H9 (cell line): ENCODE measurements around the gene MRPL46. TPM values are rescaled to one million over a fixed set of nuclear protein-coding genes. Genes with fewer than 3 reads are reported as not detected.

ENCODE experiments used
- DNase-seq: peaks from one replicate; pipeline ENCODE4 v3.0.0-alpha.2; 2017
- H2AFZ ChIP-seq: one replicate; pipeline ENCODE4 v1.6.1; 2013; ENCODE audit warnings: mild to moderate bottlenecking, low read length, control low read depth, moderate library complexity
- H2AK5ac ChIP-seq: 2 replicates; pipeline ENCODE4 v1.6.1; 2013; ENCODE audit warnings: low read length, control low read depth, mixed read lengths; ENCODE audit not compliant: insufficient read length
- H2BK120ac ChIP-seq: one replicate; pipeline ENCODE4 v1.6.1; 2013; ENCODE audit warnings: low read depth, mild to moderate bottlenecking, low read length, control low read depth, inconsistent platforms; ENCODE audit not compliant: poor library complexity, severe bottlenecking
- H2BK12ac ChIP-seq: 2 replicates; pipeline ENCODE4 v1.6.1; 2013; ENCODE audit warnings: low read length, control low read depth, mixed read lengths, low read depth; ENCODE audit not compliant: insufficient read length
- H2BK15ac ChIP-seq: 2 replicates; pipeline ENCODE4 v1.6.1; 2013; ENCODE audit warnings: low read depth, low read length, control low read depth
- H2BK20ac ChIP-seq: one replicate; pipeline ENCODE4 v1.6.1; 2013; ENCODE audit warnings: low read depth, mild to moderate bottlenecking, low read length, control low read depth, inconsistent platforms; ENCODE audit not compliant: poor library complexity, severe bottlenecking
- H2BK5ac ChIP-seq: 2 replicates; pipeline ENCODE4 v1.6.1; 2013; ENCODE audit warnings: low read length, control low read depth, mixed read lengths; ENCODE audit not compliant: insufficient read length
- H3K14ac ChIP-seq: 2 replicates; pipeline ENCODE4 v1.6.1; 2013; ENCODE audit warnings: low read length, control low read depth; ENCODE audit not compliant: insufficient read depth
- H3K18ac ChIP-seq: 2 replicates; pipeline ENCODE4 v1.6.1; 2013; ENCODE audit warnings: low read depth, mild to moderate bottlenecking, mixed read lengths, low read length, control low read depth; ENCODE audit not compliant: insufficient read length
- H3K23ac ChIP-seq: 2 replicates; pipeline ENCODE4 v1.6.1; 2013; ENCODE audit warnings: low read length, control low read depth, mixed read lengths, low read depth; ENCODE audit not compliant: insufficient read length
- H3K23me2 ChIP-seq: 2 replicates; pipeline ENCODE4 v1.6.1; 2013; ENCODE audit warnings: low read depth, mild to moderate bottlenecking, mixed read lengths, low read length, control low read depth; ENCODE audit not compliant: insufficient read length, poor library complexity, severe bottlenecking
- H3K27ac ChIP-seq: 2 replicates; pipeline ENCODE4 v1.5.1; 2013; ENCODE audit warnings: low read length, control low read depth, mixed read lengths, low read depth; ENCODE audit not compliant: insufficient read length
- H3K27me3 ChIP-seq: 2 replicates; pipeline ENCODE4 v1.6.1; 2013; ENCODE audit warnings: low read length, control low read depth, inconsistent platforms; ENCODE audit not compliant: insufficient read depth
- H3K4ac ChIP-seq: 2 replicates; pipeline ENCODE4 v1.6.1; 2013; ENCODE audit warnings: low read depth, mild to moderate bottlenecking, control low read depth, inconsistent platforms, low read length, moderate library complexity
- H3K4me1 ChIP-seq: 2 replicates; pipeline ENCODE4 v1.6.1; 2013; ENCODE audit warnings: low read length, control low read depth, inconsistent platforms; ENCODE audit not compliant: insufficient read depth
- H3K4me2 ChIP-seq: 2 replicates; pipeline ENCODE4 v1.6.1; 2013; ENCODE audit warnings: low read length, control low read depth, mixed read lengths; ENCODE audit not compliant: insufficient read length, insufficient read depth
- H3K56ac ChIP-seq: 2 replicates; pipeline ENCODE4 v1.6.1; 2013; ENCODE audit warnings: low read depth, mild to moderate bottlenecking, mixed read lengths, low read length, control low read depth; ENCODE audit not compliant: insufficient read length
- H3K79me1 ChIP-seq: 2 replicates; pipeline ENCODE4 v1.6.1; 2013; ENCODE audit warnings: low read depth, mild to moderate bottlenecking, moderate library complexity, low read length, control low read depth, inconsistent platforms; ENCODE audit not compliant: insufficient read depth, poor library complexity, severe bottlenecking
- H3K79me2 ChIP-seq: 2 replicates; pipeline ENCODE4 v1.6.1; 2013; ENCODE audit warnings: low read length, control low read depth, inconsistent platforms; ENCODE audit not compliant: insufficient read depth
- H3K9ac ChIP-seq: 2 replicates; pipeline ENCODE4 v1.6.1; 2013; ENCODE audit warnings: low read length, control low read depth, mixed read lengths; ENCODE audit not compliant: insufficient read length; ENCODE audit errors: extremely low read depth
- H3K9me3 ChIP-seq: one replicate; pipeline ENCODE4 v1.6.1; 2013; ENCODE audit warnings: low read depth, low read length, inconsistent platforms; ENCODE audit not compliant: control insufficient read depth
- H3T11ph ChIP-seq: one replicate; pipeline ENCODE4 v1.6.1; 2013; ENCODE audit warnings: mild to moderate bottlenecking, low read length, control low read depth, inconsistent platforms
- H4K20me1 ChIP-seq: one replicate; pipeline ENCODE4 v1.6.1; 2013; ENCODE audit not compliant: control insufficient read depth, insufficient read length, insufficient read depth
- H4K5ac ChIP-seq: 2 replicates; pipeline ENCODE4 v1.6.1; 2013; ENCODE audit warnings: low read depth, mild to moderate bottlenecking, mixed read lengths, low read length, control low read depth; ENCODE audit not compliant: insufficient read length
- H4K8ac ChIP-seq: replicated peaks from 2 replicates; pipeline ENCODE4 v1.6.1; 2013; ENCODE audit warnings: low read length, control low read depth, mixed read lengths, low read depth; ENCODE audit not compliant: insufficient read length
- H4K91ac ChIP-seq: 2 replicates; pipeline ENCODE4 v1.6.1; 2013; ENCODE audit warnings: low read depth, mild to moderate bottlenecking, moderate library complexity, mixed read lengths, low read length, control low read depth; ENCODE audit not compliant: insufficient read length
- H3K27ac Mint-ChIP-seq, 3 experiments: 2 replicates in 2 of 3; 3 replicates in 1 of 3; pipeline ENCODE4 v1.8.0; 2020 to 2021; ENCODE audit warnings: mixed read lengths in 3 of 3, mild to moderate bottlenecking in 1 of 3, moderate library complexity in 1 of 3
- H3K27me3 Mint-ChIP-seq: 2 replicates; pipeline ENCODE4 v1.8.0; 2021; ENCODE audit warnings: low read depth, mild to moderate bottlenecking, moderate library complexity, mixed read lengths
- H3K36me3 Mint-ChIP-seq, 3 experiments: 2 replicates in 2 of 3; 3 replicates in 1 of 3; pipeline ENCODE4 v1.8.0; 2020 to 2021; ENCODE audit warnings: low read depth in 3 of 3, mixed read lengths in 3 of 3; ENCODE audit not compliant: insufficient read depth in 1 of 3
- H3K4me1 Mint-ChIP-seq, 2 experiments: 2 replicates each; pipeline ENCODE4 v1.8.0; 2020; ENCODE audit warnings: mixed read lengths in 2 of 2
- H3K4me3 Mint-ChIP-seq, 2 experiments: 2 replicates in 1 of 2; 3 replicates in 1 of 2; pipeline ENCODE4 v1.8.0; 2020 to 2021; ENCODE audit warnings: mild to moderate bottlenecking in 2 of 2, mixed read lengths in 2 of 2, moderate library complexity in 1 of 2
- H3K9me3 Mint-ChIP-seq, 2 experiments: 2 replicates in 1 of 2; 3 replicates in 1 of 2; pipeline ENCODE4 v1.8.0; 2020; ENCODE audit warnings: mild to moderate bottlenecking in 2 of 2, mixed read lengths in 2 of 2, moderate library complexity in 1 of 2
- CTCF ChIP-seq: fragments of 200-600 bp; sonication (generic); conservative IDR thresholded peaks from 3 replicates; pipeline ENCODE4 v1.8.0; 2021; ENCODE audit warnings: antibody characterized with exemption, mild to moderate bottlenecking
- WGBS: extraction: QIAGEN DNeasy Blood & Tissue Kit; methylation state at CpG from one replicate; pipeline ENCODE4 v1.1.7; 2013; ENCODE audit warnings: missing lambda C conversion rate, low lambda C conversion rate, mixed read lengths; ENCODE audit not compliant: insufficient read length; ENCODE audit errors: extremely low coverage; 5-methylcytosine and 5-hydroxymethylcytosine counted together
- total RNA-seq: library from RNA; stranded (reverse); gene quantifications from 2 replicates; pipeline ENCODE4 v1.2.1, GENCODE V29; 2021

Gene MRPL46
- total RNA-seq, 1 experiment from 2014 or later, result 29.3 TPM

GRCh38 chr15:88426304-88426703 is 40.9 kb downstream of the MRPL46 start:
- no peak overlapping the region for H2BK120ac ChIP-seq
- no peaks in the 10 kb centered on the region for H3K23me2 ChIP-seq
- no peak overlapping the region for H4K91ac ChIP-seq
- peaks cover 28% of the 10 kb centered on the region for H3K27me3 Mint-ChIP-seq
- H2AK5ac ChIP-seq, result no peak overlapping the region
- H3K4me2 ChIP-seq, result no peak overlapping the region
- no peaks in the 10 kb centered on the region for H3K36me3 Mint-ChIP-seq
- H3K4me1 ChIP-seq, result no peaks in the 10 kb centered on the region
- H3K18ac ChIP-seq, result no peak overlapping the region
- H3K9me3 Mint-ChIP-seq, result no peaks in the 10 kb centered on the region; a peak in 1 of 5 replicates
- no peak overlapping the region for H3K56ac ChIP-seq
- no peak overlapping the region for H3K23ac ChIP-seq
- H3K79me2 ChIP-seq, result no peaks in the 10 kb centered on the region
- no peak overlapping the region for H2BK20ac ChIP-seq
- no peak overlapping the region for H3K14ac ChIP-seq
- no peak overlapping the region for H3K9ac ChIP-seq
- no peak overlapping the region for H4K8ac ChIP-seq
- H4K5ac ChIP-seq, result no peak overlapping the region
- H2BK5ac ChIP-seq, result no peak overlapping the region
- TF ChIP-seq CTCF, result no peak
- H4K20me1 ChIP-seq, result no peaks in the 10 kb centered on the region
- H2BK15ac ChIP-seq, result no peak overlapping the region
- no peak overlapping the region for H2AFZ ChIP-seq
- no peaks in the 10 kb centered on the region for H3K4me1 Mint-ChIP-seq
- no peak overlapping the region for H3K4me3 Mint-ChIP-seq
- no peaks in the 10 kb centered on the region for H3K79me1 ChIP-seq
- DNase-seq, result no peak
- no peaks in the 10 kb centered on the region for H3K27me3 ChIP-seq
- no peak overlapping the region for H3K4ac ChIP-seq
- peak overlapping the region in 1 of 3 experiments; percentile 46; a peak in 1 of 7 replicates for H3K27ac Mint-ChIP-seq
- no CpG with 5 or more reads among the region's 2 CpGs for WGBS
- no peaks in the 10 kb centered on the region for H3K9me3 ChIP-seq
- no peak overlapping the region for H2BK12ac ChIP-seq
- H3K27ac ChIP-seq, result no peak overlapping the region
- H3T11ph ChIP-seq, result no peak overlapping the region
